ENCODE measurements around the gene ARSJ.
"Not testable (repeated sequence)": the region's sequence is repeated elsewhere in the genome, so short reads cannot be mapped to it uniquely, and the experiment has no call there.

Gene ARSJ

GRCh38 chr4:113950207-113950606 is 29.2 kb downstream of the ARSJ start:
- DNase-seq (ENCODE audit: low read depth), result peak; percentile 36
- no peak for TF ChIP-seq CTCF (conservative IDR thresholded peaks at IDR 0.05; ENCODE audit: low read length)
- H3K4me3 ChIP-seq (ENCODE audit: low read length), result no peak overlapping the region

GRCh38 chr4:113947484-113947883 is 32.0 kb downstream of the ARSJ start:
- DNase-seq (ENCODE audit: low read depth), result no peak
- H3K4me3 ChIP-seq (ENCODE audit: low read length), result no peak overlapping the region
- TF ChIP-seq CTCF (conservative IDR thresholded peaks at IDR 0.05; ENCODE audit: low read length), result no peak

GRCh38 chr4:113945906-113946305 is 33.5 kb downstream of the ARSJ start:
- DNase-seq (ENCODE audit: low read depth), result peak; percentile 62
- H3K4me3 ChIP-seq (ENCODE audit: low read length), result no peak overlapping the region
- TF ChIP-seq CTCF (conservative IDR thresholded peaks at IDR 0.05; ENCODE audit: low read length), result no peak

GRCh38 chr4:113943863-113944262 is 35.6 kb downstream of the ARSJ start:
- H3K4me3 ChIP-seq (ENCODE audit: low read length), result no peak overlapping the region
- TF ChIP-seq CTCF (conservative IDR thresholded peaks at IDR 0.05; ENCODE audit: low read length), result no peak
- DNase-seq (ENCODE audit: low read depth), result peak; percentile 65

GRCh38 chr4:113943085-113943484 is 36.4 kb downstream of the ARSJ start:
- H3K4me3 ChIP-seq (ENCODE audit: low read length), result no peak overlapping the region
- TF ChIP-seq CTCF (conservative IDR thresholded peaks at IDR 0.05; ENCODE audit: low read length), result no peak
- no peak for DNase-seq (ENCODE audit: low read depth)

GRCh38 chr4:113941836-113942235 is 37.6 kb downstream of the ARSJ start:
- no peak for DNase-seq (ENCODE audit: low read depth)
- no peak overlapping the region for H3K4me3 ChIP-seq (ENCODE audit: low read length)
- no peak for TF ChIP-seq CTCF (conservative IDR thresholded peaks at IDR 0.05; ENCODE audit: low read length)

- H3K4me3 ChIP-seq (ENCODE audit: low read length); DNase-seq (ENCODE audit: low read depth): not testable (repeated sequence)
Measured at GRCh38 chr4:113940103-113940502, 39.3 kb downstream of the ARSJ start.

- DNase-seq (ENCODE audit: low read depth), result no peak
- TF ChIP-seq CTCF (conservative IDR thresholded peaks at IDR 0.05; ENCODE audit: low read length), result no peak
Measured at GRCh38 chr4:113935190-113935589, 44.3 kb downstream of the ARSJ start.

GRCh38 chr4:113924706-113925105 is 54.7 kb downstream of the ARSJ start:
- H3K4me3 ChIP-seq (ENCODE audit: low read length); DNase-seq (ENCODE audit: low read depth): not testable (repeated sequence)

More at GRCh38 chr4:113935190-113935589, 44.3 kb downstream of the ARSJ start:
- H3K4me3 ChIP-seq (ENCODE audit: low read length), result no peak overlapping the region
